Activated CD8-positive, alpha-beta T cell treated with anti-CD3 and anti-CD28 coated beads for 36 hours (primary cell): Measurements from ENCODE around the gene UTP14C. TPM values are rescaled to one million over a fixed set of nuclear protein-coding genes. Genes with fewer than 3 reads are reported as not detected.

Experiments used
- ATAC-seq: fragments of 200-7000 bp; cut with Tn5 transposase; one replicate; pipeline ENCODE4 v1.10.0; 2021; ENCODE audit warnings: mild to moderate bottlenecking, moderate library complexity
- CTCF ChIA-PET: fragments of 350-600 bp; sonication (Branson Sonifier 250); formaldehyde crosslinking; loops from one replicate; lab custom pipeline; 2021; ENCODE audit warnings: antibody characterized with exemption; lab: Charles Lee
- POLR2A ChIA-PET: fragments of 350-600 bp; sonication (Branson Sonifier 250); formaldehyde crosslinking; loops from one replicate; lab custom pipeline; 2021; ENCODE audit warnings: antibody characterized with exemption; lab: Charles Lee
- DNase-seq: peaks from one replicate; pipeline ENCODE4 v3.0.0-alpha.2; 2020
- H3K27ac Mint-ChIP-seq: one replicate; pipeline ENCODE4 v1.8.0; 2021; ENCODE audit warnings: mild to moderate bottlenecking, mixed read lengths
- H3K27me3 Mint-ChIP-seq: one replicate; pipeline ENCODE4 v1.8.0; 2021; ENCODE audit warnings: mixed read lengths
- H3K36me3 Mint-ChIP-seq: one replicate; pipeline ENCODE4 v1.8.0; 2021; ENCODE audit warnings: low read depth, mixed read lengths
- H3K4me1 Mint-ChIP-seq: one replicate; pipeline ENCODE4 v1.8.0; 2021; ENCODE audit warnings: low read depth, mixed read lengths
- H3K4me3 Mint-ChIP-seq: one replicate; pipeline ENCODE4 v1.8.0; 2021; ENCODE audit warnings: mild to moderate bottlenecking, moderate library complexity, mixed read lengths
- H3K9me3 Mint-ChIP-seq: one replicate; pipeline ENCODE4 v1.8.0; 2021; ENCODE audit warnings: mixed read lengths
- CTCF ChIP-seq: fragments of 200-600 bp; IDR thresholded peaks from one replicate; pipeline ENCODE4 v1.8.0; 2022; ENCODE audit warnings: antibody characterized with exemption, mild to moderate bottlenecking
- intact Hi-C: fragments of 100-400 bp; cut with micrococcal nuclease; formaldehyde crosslinking; loops from one replicate; pipeline ENCODE4 v1.10.0; 2022
- total RNA-seq, 2 experiments: library from RNA; stranded (reverse); gene quantifications; one replicate each; pipeline ENCODE4 v1.2.3, GENCODE V29; 2021

Gene UTP14C
- 1 to 10 TPM; 7.2 to 7.3 TPM for total RNA-seq

- no peak within 1 kb of the TSS for H3K4me3 Mint-ChIP-seq
- peaks cover 74% of the 10 kb centered on the region for H3K36me3 Mint-ChIP-seq
- H3K27me3 Mint-ChIP-seq = no peaks in the 10 kb centered on the region
- ChIA-PET CTCF (no interaction called here), POLR2A (interaction anchor here (0.6 kb wide), 1 partner anchor 12 kb away, joined by 3 read pairs; the partner anchor contains the start of gene ALG11)
- no peak for TF ChIP-seq CTCF
- H3K9me3 Mint-ChIP-seq = peaks cover 1% of the 10 kb centered on the region
- H3K27ac Mint-ChIP-seq = no peak within 1 kb of the TSS
- ATAC-seq (no peak), DNase-seq (no peak)
- H3K4me1 Mint-ChIP-seq = peaks cover 17% of the 10 kb centered on the region
- intact Hi-C loops = no loop called here
These were observed at the start of gene UTP14C for GRCh38 chr13:52024481-52024880. UTP14C (plus strand) TSS chr13:52024691; CDS start chr13:52028805, 4,114 bp downstream.

GRCh38 chr13:51976423-51976822, 48.1 kb upstream of the UTP14C start:
- Mint-ChIP-seq H3K4me1 (no peaks in the 10 kb centered on the region), H3K4me3 (no peak overlapping the region), H3K36me3 (no peaks in the 10 kb centered on the region), H3K27ac (no peak overlapping the region), H3K9me3 (no peaks in the 10 kb centered on the region), H3K27me3 (no peaks in the 10 kb centered on the region)
- intact Hi-C loops = no loop called here
- DNase-seq (no peak), ATAC-seq (peak; percentile 66)
- POLR2A ChIA-PET = no interaction called here
- CTCF ChIA-PET = interaction anchor here (1.2 to 1.6 kb wide), 2 partner anchors 127 to 151 kb away, joined by 3 read pairs; no protein-coding TSS in a partner anchor
- no peak for TF ChIP-seq CTCF

- ChIA-PET POLR2A (interaction anchor here (0.6 to 0.8 kb wide), 2 partner anchors 73 to 137 kb away, joined by 3 read pairs; no protein-coding TSS in a partner anchor), CTCF (interaction anchor here (1.2 to 1.6 kb wide), 2 partner anchors 127 to 151 kb away, joined by 3 read pairs; no protein-coding TSS in a partner anchor)
- Mint-ChIP-seq H3K27me3 (no peaks in the 10 kb centered on the region), H3K4me1 (no peaks in the 10 kb centered on the region), H3K4me3 (no peak overlapping the region), H3K9me3 (no peaks in the 10 kb centered on the region), H3K27ac (no peak overlapping the region), H3K36me3 (no peaks in the 10 kb centered on the region)
- no peak for TF ChIP-seq CTCF
- no peak for ATAC-seq
- no peak for DNase-seq
- intact Hi-C loops = no loop called here
These were observed 47.6 kb upstream of the UTP14C start for GRCh38 chr13:51976890-51977289.

- TF ChIP-seq CTCF = no peak
- Mint-ChIP-seq H3K4me3 (no peak overlapping the region), H3K36me3 (no peaks in the 10 kb centered on the region), H3K27ac (no peak overlapping the region), H3K4me1 (no peaks in the 10 kb centered on the region), H3K27me3 (no peaks in the 10 kb centered on the region), H3K9me3 (no peaks in the 10 kb centered on the region)
- intact Hi-C loops = no loop called here
- CTCF ChIA-PET = interaction anchor here (1.2 kb wide), 1 partner anchor 128 kb away, joined by 3 read pairs; no protein-coding TSS in a partner anchor
- ATAC-seq (no peak), DNase-seq (no peak)
- POLR2A ChIA-PET = interaction anchor here (0.8 kb wide), 1 partner anchor 136 kb away, joined by 3 read pairs; no protein-coding TSS in a partner anchor
These were observed 46.9 kb upstream of the UTP14C start for GRCh38 chr13:51977625-51978024.

GRCh38 chr13:51978796-51979556, 45.5 kb upstream of the UTP14C start:
- DNase-seq (no peak), ATAC-seq (peak; percentile 65)
- Mint-ChIP-seq H3K27me3 (no peaks in the 10 kb centered on the region), H3K27ac (no peak overlapping the region), H3K36me3 (no peaks in the 10 kb centered on the region), H3K4me3 (no peak overlapping the region), H3K9me3 (no peaks in the 10 kb centered on the region), H3K4me1 (no peaks in the 10 kb centered on the region)
- ChIA-PET POLR2A (interaction anchor here (0.8 kb wide), 1 partner anchor 18 kb away, joined by 3 read pairs; no protein-coding TSS in a partner anchor), CTCF (interaction anchor here (0.7 to 1.2 kb wide), 2 partner anchors 130 to 164 kb away, joined by 3 read pairs; no protein-coding TSS in a partner anchor)
- TF ChIP-seq CTCF = no peak
- intact Hi-C loops = no loop called here
